PC-3 (cell line): ENCODE results near the gene AHSA1. TPM values are rescaled to one million over a fixed set of nuclear protein-coding genes. Genes with fewer than 3 reads are reported as not detected.

Experiments
- ATAC-seq: fragments of 200-7000 bp; cut with Tn5 transposase; 2 replicates; pipeline ENCODE4 v1.9.1; 2020; ENCODE audit warnings: mild to moderate bottlenecking, moderate library complexity
- BruUV-seq: library from RNA; stranded (reverse); fragments of 400-500 nt; replicated peaks from 2 replicates; lab custom pipeline; 2021; lab: Mats Ljungman, UMichigan
- CTCF ChIA-PET: fragments of 300-600 bp; sonication (Branson Sonifier 250); formaldehyde crosslinking; loops from one replicate; lab custom pipeline; 2022; ENCODE audit warnings: antibody characterized with exemption; lab: Charles Lee
- POLR2A ChIA-PET: fragments of 300-600 bp; sonication (Branson Sonifier 250); formaldehyde crosslinking; loops from one replicate; lab custom pipeline; 2022; ENCODE audit warnings: antibody characterized with exemption; ENCODE audit not compliant: unreplicated experiment; lab: Charles Lee
- DNase-seq: peaks from one replicate; pipeline ENCODE4 v3.0.0-alpha.2; 2015
- H2AFZ ChIP-seq: fragments of 300-600 bp; sonication (generic); 2 replicates; pipeline ENCODE4 v1.6.0; 2016; ENCODE audit warnings: antibody characterized with exemption, low read length
- H3F3A ChIP-seq: fragments of 300-600 bp; sonication (generic); one replicate; pipeline ENCODE4 v1.6.0; 2017; ENCODE audit warnings: antibody characterized with exemption, low read length, control low read depth, mild to moderate bottlenecking; ENCODE audit not compliant: unreplicated experiment
- H3K27ac ChIP-seq: fragments of 300-600 bp; sonication (generic); 2 replicates; pipeline ENCODE4 v1.5.1; 2016; ENCODE audit warnings: mild to moderate bottlenecking, low read length
- H3K27me3 ChIP-seq: fragments of 300-600 bp; sonication (generic); 2 replicates; pipeline ENCODE4 v1.6.1; 2016; ENCODE audit warnings: low read length, mixed read lengths
- H3K36me3 ChIP-seq: fragments of 300-600 bp; sonication (generic); 2 replicates; pipeline ENCODE4 v1.6.1; 2016; ENCODE audit warnings: low read depth, mixed run types, low read length, mixed read lengths
- H3K4me1 ChIP-seq: fragments of 300-600 bp; sonication (generic); 2 replicates; pipeline ENCODE4 v1.5.1; 2016; ENCODE audit warnings: low read length; ENCODE audit not compliant: insufficient read depth
- H3K4me2 ChIP-seq: fragments of 300-600 bp; sonication (generic); 2 replicates; pipeline ENCODE4 v1.6.0; 2016; ENCODE audit warnings: low read length
- H3K4me3 ChIP-seq: fragments of 300-600 bp; sonication (generic); 2 replicates; pipeline ENCODE4 v1.5.1; 2016; ENCODE audit warnings: mild to moderate bottlenecking, low read length, mixed read lengths
- H3K79me2 ChIP-seq: fragments of 300-600 bp; sonication (generic); 2 replicates; pipeline ENCODE4 v1.6.1; 2017; ENCODE audit warnings: low read length, mixed read lengths
- H3K9ac ChIP-seq: fragments of 300-600 bp; sonication (generic); 2 replicates; pipeline ENCODE4 v1.6.0; 2016; ENCODE audit warnings: mild to moderate bottlenecking, low read length
- H3K9me2 ChIP-seq: fragments of 300-600 bp; sonication (generic); replicated peaks from 2 replicates; pipeline ENCODE4 v1.6.1; 2016; ENCODE audit warnings: mixed run types, low read length, mixed read lengths
- H3K9me3 ChIP-seq: fragments of 300-600 bp; sonication (generic); 2 replicates; pipeline ENCODE4 v1.6.1; 2016; ENCODE audit warnings: low read length, mixed read lengths
- H4K20me1 ChIP-seq: fragments of 300-600 bp; sonication (generic); 2 replicates; pipeline ENCODE4 v1.6.1; 2016; ENCODE audit warnings: low read length, mixed read lengths
- EZH2 ChIP-seq: fragments of 300-600 bp; sonication (generic); IDR thresholded peaks from one replicate; pipeline ENCODE4 v1.6.1; 2017; ENCODE audit warnings: antibody characterized with exemption, mild to moderate bottlenecking, low read length; ENCODE audit not compliant: unreplicated experiment
- EZH2phosphoT487 ChIP-seq: fragments of 300-600 bp; sonication (generic); IDR thresholded peaks from 2 replicates; pipeline ENCODE4 v1.6.1; 2018; ENCODE audit warnings: mild to moderate bottlenecking, antibody characterized with exemption, low read length, borderline replicate concordance
- intact Hi-C: fragments of 100-400 bp; cut with micrococcal nuclease; formaldehyde crosslinking; loops from 2 replicates; pipeline ENCODE4 v1.9.0; 2023
- total RNA-seq: library from RNA; depleted of rRNA; stranded (reverse); fragments of >200 nt; gene quantifications from 2 replicates; pipeline ENCODE4 v1.2.3, GENCODE V29; 2014
- TF ChIP-seq, protein P1 (sequence below): fragments of 300-600 bp; sonication (generic); conservative IDR thresholded peaks from 2 replicates; pipeline ENCODE4 v1.5.1; 2017; ENCODE audit warnings: antibody characterized with exemption, low read depth, mild to moderate bottlenecking, low read length

Gene AHSA1
- total RNA-seq, 1 experiment from 2014 or later, result 215 TPM

DNA sequence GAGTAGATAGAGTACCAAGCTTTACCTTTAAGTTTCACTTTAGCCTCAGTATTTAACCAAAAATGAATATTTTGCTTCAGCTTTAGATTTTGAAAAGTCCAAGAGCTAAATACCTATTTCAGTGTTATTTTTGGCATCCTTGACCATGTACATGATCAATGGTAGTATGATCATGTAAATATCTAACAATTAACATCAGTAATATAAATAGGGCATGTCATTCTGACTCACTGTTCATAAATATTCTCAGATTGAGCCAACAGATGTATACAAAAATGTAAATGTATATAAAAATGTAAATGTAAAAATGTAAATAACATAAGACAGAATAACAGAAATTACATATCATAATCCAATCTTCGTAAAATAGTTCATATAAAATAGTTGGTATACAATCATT is 19.3 kb upstream of the AHSA1 start:
- ChIA-PET POLR2A (interaction anchor here (0.5 kb wide), 1 partner anchor 18 kb away, joined by 4 read pairs; the partner anchor contains the start of gene VIPAS39), CTCF (no interaction called here)
- H2AFZ ChIP-seq, result no peak overlapping the region
- BruUV-seq, result no TSS peak
- intact Hi-C loops, result no loop called here
- no peak overlapping the region for H3K4me2 ChIP-seq
- H3K27ac ChIP-seq, result no peak overlapping the region
- ATAC-seq (no peak), DNase-seq (no peak)
- H3K36me3 ChIP-seq, result peaks cover 38% of the 10 kb centered on the region
- H3F3A ChIP-seq, result no peaks in the 10 kb centered on the region
- H3K9me2 ChIP-seq, result no peaks in the 10 kb centered on the region
- H3K79me2 ChIP-seq, result no peaks in the 10 kb centered on the region
- TF ChIP-seq, protein P1, sequence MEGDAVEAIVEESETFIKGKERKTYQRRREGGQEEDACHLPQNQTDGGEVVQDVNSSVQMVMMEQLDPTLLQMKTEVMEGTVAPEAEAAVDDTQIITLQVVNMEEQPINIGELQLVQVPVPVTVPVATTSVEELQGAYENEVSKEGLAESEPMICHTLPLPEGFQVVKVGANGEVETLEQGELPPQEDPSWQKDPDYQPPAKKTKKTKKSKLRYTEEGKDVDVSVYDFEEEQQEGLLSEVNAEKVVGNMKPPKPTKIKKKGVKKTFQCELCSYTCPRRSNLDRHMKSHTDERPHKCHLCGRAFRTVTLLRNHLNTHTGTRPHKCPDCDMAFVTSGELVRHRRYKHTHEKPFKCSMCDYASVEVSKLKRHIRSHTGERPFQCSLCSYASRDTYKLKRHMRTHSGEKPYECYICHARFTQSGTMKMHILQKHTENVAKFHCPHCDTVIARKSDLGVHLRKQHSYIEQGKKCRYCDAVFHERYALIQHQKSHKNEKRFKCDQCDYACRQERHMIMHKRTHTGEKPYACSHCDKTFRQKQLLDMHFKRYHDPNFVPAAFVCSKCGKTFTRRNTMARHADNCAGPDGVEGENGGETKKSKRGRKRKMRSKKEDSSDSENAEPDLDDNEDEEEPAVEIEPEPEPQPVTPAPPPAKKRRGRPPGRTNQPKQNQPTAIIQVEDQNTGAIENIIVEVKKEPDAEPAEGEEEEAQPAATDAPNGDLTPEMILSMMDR, result no peak
- no peak for TF ChIP-seq EZH2phosphoT487
- no peak for TF ChIP-seq EZH2
- no peaks in the 10 kb centered on the region for H4K20me1 ChIP-seq
- no peaks in the 10 kb centered on the region for H3K9me3 ChIP-seq
- H3K4me3 ChIP-seq, result no peak overlapping the region
- no peaks in the 10 kb centered on the region for H3K27me3 ChIP-seq
- H3K4me1 ChIP-seq, result no peaks in the 10 kb centered on the region
- no peak overlapping the region for H3K9ac ChIP-seq

DNA sequence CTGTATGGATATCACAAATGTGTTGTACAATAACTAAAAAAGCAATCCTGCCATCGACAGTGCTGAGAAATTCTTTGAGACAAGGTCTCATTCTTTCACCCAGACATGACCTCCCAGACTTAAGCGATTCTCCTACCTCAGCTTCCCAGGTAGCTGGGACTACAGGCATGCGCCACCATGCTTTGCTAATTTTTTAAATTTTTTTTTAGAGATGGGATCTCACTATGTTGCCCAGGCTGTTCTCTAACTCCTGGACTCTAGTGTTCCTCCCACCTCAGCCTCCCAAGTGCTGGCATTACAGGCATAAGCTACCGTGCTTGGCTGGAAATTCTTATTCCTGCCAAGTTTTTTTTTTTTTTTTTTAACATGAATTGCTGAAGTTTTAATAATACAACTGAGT is 18.0 kb upstream of the AHSA1 start:
- H3F3A ChIP-seq, result no peaks in the 10 kb centered on the region
- H3K9ac ChIP-seq, result no peak overlapping the region
- ChIA-PET POLR2A (no interaction called here), CTCF (no interaction called here)
- H3K9me3 ChIP-seq, result no peaks in the 10 kb centered on the region
- H4K20me1 ChIP-seq, result no peaks in the 10 kb centered on the region
- H3K79me2 ChIP-seq, result no peaks in the 10 kb centered on the region
- ATAC-seq, result no peak
- H3K9me2 ChIP-seq, result no peaks in the 10 kb centered on the region
- no peaks in the 10 kb centered on the region for H3K4me1 ChIP-seq
- intact Hi-C loops, result no loop called here
- no peaks in the 10 kb centered on the region for H3K27me3 ChIP-seq
- peaks cover 30% of the 10 kb centered on the region for H3K36me3 ChIP-seq
- no peak for DNase-seq
- no peak overlapping the region for H3K27ac ChIP-seq
- no peak overlapping the region for H3K4me2 ChIP-seq
- no peak overlapping the region for H3K4me3 ChIP-seq
- TF ChIP-seq EZH2phosphoT487 (no peak), EZH2 (no peak)
- TF ChIP-seq, protein P1, result no peak
- BruUV-seq, result no TSS peak
- no peak overlapping the region for H2AFZ ChIP-seq

DNA sequence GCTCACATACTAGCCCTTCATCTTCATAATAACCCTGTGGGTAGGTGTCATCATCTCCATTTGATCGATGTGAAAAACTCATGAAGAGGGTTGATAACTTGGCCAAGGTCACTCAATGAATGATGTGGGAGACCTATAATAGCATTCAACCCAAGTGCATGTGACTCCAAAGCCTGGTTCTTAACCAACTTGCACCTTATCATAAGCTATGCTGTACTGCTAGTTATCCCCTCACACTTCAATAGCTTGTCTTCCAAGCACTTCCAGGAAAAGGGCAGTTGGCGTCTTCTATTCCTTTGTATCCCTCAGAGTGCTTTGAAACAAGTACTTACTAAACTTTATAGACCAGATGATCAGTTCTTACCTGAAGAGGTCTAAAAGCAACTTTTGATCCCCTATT is 15.7 kb upstream of the AHSA1 start:
- H3K9me3 ChIP-seq, result no peaks in the 10 kb centered on the region
- no peaks in the 10 kb centered on the region for H3K27me3 ChIP-seq
- ChIA-PET CTCF (no interaction called here), POLR2A (no interaction called here)
- BruUV-seq, result no TSS peak
- ATAC-seq (no peak), DNase-seq (no peak)
- H3F3A ChIP-seq, result no peaks in the 10 kb centered on the region
- H3K27ac ChIP-seq, result no peak overlapping the region
- TF ChIP-seq EZH2 (no peak), EZH2phosphoT487 (no peak)
- TF ChIP-seq, protein P1, result no peak
- no peaks in the 10 kb centered on the region for H3K79me2 ChIP-seq
- H3K9me2 ChIP-seq, result no peaks in the 10 kb centered on the region
- no peak overlapping the region for H3K9ac ChIP-seq
- no peak overlapping the region for H3K4me3 ChIP-seq
- no peaks in the 10 kb centered on the region for H3K4me1 ChIP-seq
- intact Hi-C loops, result no loop called here
- H4K20me1 ChIP-seq, result no peaks in the 10 kb centered on the region
- H2AFZ ChIP-seq, result no peak overlapping the region
- peaks cover 23% of the 10 kb centered on the region for H3K36me3 ChIP-seq
- H3K4me2 ChIP-seq, result no peak overlapping the region
